Measurements from ENCODE around the gene TRDN. TPM values are rescaled to one million over a fixed set of nuclear protein-coding genes. Genes with fewer than 3 reads are reported as not detected.

Gene TRDN
- total RNA-seq, 2 experiments from 2014 or later = not detected

DNA sequence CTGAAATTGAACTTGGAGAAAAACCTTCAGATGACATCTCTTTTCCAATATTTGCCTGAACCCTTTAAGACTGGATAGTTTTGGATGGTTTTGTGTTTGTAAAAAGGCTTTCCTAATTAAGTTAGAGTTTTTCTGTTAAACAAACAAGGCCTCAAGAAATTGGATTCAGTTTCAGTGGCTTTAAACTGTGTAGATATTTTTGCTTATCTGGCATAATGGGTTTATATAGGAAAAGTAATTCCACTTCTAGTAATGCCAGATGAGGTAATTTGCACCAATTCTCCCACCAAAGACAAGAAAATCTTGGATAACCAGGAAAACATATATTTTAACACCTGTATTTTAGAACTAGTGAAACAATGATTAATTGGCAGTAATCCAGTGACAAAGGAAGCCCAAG, 12.0 kb upstream of the TRDN start:
- H3K4me3 Mint-ChIP-seq = no peak overlapping the region
- H3K4me1 Mint-ChIP-seq = no peaks in the 10 kb centered on the region
- ChIA-PET CTCF (no interaction called here), POLR2A (no interaction called here)
- no peaks in the 10 kb centered on the region for H3K36me3 Mint-ChIP-seq (ENCODE audit: low read depth)
- no peaks in the 10 kb centered on the region for H3K27me3 Mint-ChIP-seq
- no peak overlapping the region for H3K27ac Mint-ChIP-seq
- H3K9me3 Mint-ChIP-seq = peaks cover 4% of the 10 kb centered on the region
- no peak for DNase-seq

DNA sequence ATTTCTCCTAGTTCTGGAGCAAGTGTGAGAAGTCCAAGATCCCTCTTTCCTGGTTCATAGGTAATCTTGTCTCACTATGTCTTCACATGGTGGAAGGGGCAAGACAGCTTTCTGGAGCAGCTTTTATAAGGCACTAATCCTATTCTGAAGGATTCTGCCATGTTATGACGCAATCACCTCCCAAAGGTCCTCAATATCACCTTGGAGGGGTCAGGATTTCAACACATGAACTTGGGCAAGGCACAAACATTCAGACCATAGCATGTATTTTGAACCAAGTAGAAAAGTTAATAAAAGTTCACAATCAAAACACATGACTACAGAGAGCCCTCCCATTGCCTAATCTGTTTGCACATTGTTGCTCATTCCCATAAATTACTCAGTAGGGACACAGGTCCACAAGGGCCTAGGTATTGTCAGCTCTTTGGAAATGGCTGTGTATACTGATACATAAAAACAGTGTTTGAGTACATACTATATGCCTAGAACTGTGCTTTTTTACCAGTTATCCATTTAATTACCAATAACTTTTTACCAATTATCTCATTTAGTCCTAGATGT, 11.3 kb upstream of the TRDN start:
- no peaks in the 10 kb centered on the region for H3K36me3 Mint-ChIP-seq (ENCODE audit: low read depth)
- no peak overlapping the region for H3K27ac Mint-ChIP-seq
- H3K9me3 Mint-ChIP-seq = peaks cover 4% of the 10 kb centered on the region
- H3K4me1 Mint-ChIP-seq = no peaks in the 10 kb centered on the region
- DNase-seq = no peak
- ChIA-PET POLR2A (no interaction called here), CTCF (interaction anchor here (0.6 kb wide), 1 partner anchor 202 kb away, joined by 4 read pairs; no protein-coding TSS in a partner anchor)
- H3K27me3 Mint-ChIP-seq = no peaks in the 10 kb centered on the region
- H3K4me3 Mint-ChIP-seq = no peak overlapping the region

DNA sequence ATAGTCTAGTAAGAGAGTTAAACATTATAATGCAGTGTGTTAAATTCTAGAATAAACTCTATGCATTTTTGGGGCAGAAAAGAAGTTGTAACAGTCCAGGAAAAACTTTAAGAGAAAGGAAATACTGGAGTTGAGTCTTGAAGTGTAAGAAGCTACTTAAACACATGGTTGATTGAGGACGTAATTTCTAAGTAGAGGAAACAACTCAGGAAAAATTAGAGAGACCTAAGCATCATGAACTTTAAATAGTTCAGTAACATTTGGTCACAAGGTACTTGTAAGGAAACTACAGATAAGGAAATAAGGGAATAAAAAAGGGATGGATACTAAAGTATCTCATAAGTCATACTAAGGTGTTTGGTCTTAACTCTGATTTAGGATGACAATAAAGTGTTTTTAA, 4.7 kb upstream of the TRDN start:
- Mint-ChIP-seq H3K27ac (no peak overlapping the region), H3K9me3 (no peaks in the 10 kb centered on the region), H3K36me3 (ENCODE audit: low read depth) (no peaks in the 10 kb centered on the region), H3K4me1 (no peaks in the 10 kb centered on the region), H3K27me3 (no peaks in the 10 kb centered on the region), H3K4me3 (no peak overlapping the region)
- no peak for DNase-seq
- ChIA-PET POLR2A (no interaction called here), CTCF (no interaction called here)

DNA sequence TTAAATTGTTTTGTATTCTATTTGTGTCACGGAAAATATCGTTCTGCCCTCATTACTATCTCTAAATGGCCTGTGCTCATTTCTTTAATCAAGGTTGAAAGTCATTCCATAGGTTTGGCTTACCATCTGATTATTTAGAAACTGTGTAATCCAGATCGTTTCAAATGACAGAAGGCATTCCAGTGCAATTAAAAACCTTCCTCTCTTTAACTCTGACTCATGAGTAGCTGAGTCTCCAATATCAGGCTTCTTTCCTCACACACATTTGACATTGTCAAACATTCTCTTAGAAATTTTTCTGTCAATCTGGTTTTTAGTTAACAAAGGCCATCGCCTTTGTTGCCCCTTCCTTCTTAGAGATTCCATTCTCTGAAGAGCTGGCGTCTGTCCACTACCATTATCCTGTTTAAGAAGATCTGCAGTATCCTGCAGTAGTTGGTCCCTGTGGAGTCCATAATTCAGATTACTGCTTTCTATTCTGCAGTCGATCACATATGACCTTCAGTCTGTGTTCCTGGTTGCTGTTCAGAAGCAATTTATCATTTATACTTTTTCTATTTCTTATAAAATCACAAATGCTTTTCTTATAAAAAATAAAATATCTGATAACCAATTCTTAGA, 3.9 kb upstream of the TRDN start:
- ChIA-PET POLR2A (no interaction called here), CTCF (no interaction called here)
- Mint-ChIP-seq H3K36me3 (ENCODE audit: low read depth) (no peaks in the 10 kb centered on the region), H3K4me1 (no peaks in the 10 kb centered on the region), H3K4me3 (no peak overlapping the region), H3K27ac (no peak overlapping the region), H3K27me3 (no peaks in the 10 kb centered on the region), H3K9me3 (no peaks in the 10 kb centered on the region)
- DNase-seq = no peak

DNA sequence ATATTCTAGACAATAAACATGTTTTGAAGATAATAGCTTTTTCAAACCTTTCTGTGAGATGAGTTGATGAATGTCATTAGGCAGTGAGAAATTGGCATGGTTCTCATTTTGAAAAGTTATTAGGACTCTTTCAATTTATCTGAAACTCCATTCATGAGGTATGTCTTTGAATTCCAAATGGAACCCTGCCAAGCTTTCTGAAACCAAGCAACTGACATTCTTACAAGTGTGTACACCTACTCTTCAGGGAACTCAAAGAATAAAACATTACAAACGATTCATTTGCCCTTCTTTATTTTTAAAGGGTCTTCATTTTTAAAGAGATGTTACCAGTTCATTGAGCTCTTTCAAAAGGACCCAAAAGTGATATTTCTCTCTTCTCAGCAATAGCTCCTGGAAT, 2.1 kb upstream of the TRDN start:
- no peak overlapping the region for H3K4me3 Mint-ChIP-seq
- no peaks in the 10 kb centered on the region for H3K4me1 Mint-ChIP-seq
- DNase-seq = no peak
- H3K9me3 Mint-ChIP-seq = no peaks in the 10 kb centered on the region
- H3K27ac Mint-ChIP-seq = no peak overlapping the region
- ChIA-PET POLR2A (no interaction called here), CTCF (interaction anchor here (0.9 kb wide), 1 partner anchor 13 kb away, joined by 3 read pairs; no protein-coding TSS in a partner anchor)
- H3K27me3 Mint-ChIP-seq = no peaks in the 10 kb centered on the region
- no peaks in the 10 kb centered on the region for H3K36me3 Mint-ChIP-seq (ENCODE audit: low read depth)

DNA sequence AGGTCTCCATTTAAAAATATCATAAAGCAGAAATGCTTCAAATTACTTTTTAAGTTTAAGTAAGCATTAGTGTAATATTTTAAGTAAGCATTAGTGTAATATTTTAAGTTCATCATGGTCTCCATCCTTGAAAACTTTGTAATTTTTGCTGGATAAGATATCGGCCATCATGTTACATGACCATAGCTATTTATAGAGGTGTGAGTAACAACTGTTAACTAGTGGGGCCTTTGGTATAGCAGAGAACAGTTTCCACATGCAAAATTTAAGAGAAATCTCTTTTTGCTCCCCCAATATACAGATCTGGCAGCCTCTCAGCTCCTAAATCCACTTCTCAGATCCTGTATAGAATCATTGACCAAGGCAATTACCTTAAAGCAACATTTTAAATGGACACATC, 468 bp downstream of the TRDN start:
- Mint-ChIP-seq H3K4me3 (no peak overlapping the region), H3K9me3 (no peaks in the 10 kb centered on the region), H3K27ac (no peak overlapping the region), H3K27me3 (no peaks in the 10 kb centered on the region), H3K36me3 (ENCODE audit: low read depth) (no peaks in the 10 kb centered on the region), H3K4me1 (no peaks in the 10 kb centered on the region)
- no peak for DNase-seq
- POLR2A ChIA-PET = no interaction called here
- CTCF ChIA-PET = no interaction called here

DNA sequence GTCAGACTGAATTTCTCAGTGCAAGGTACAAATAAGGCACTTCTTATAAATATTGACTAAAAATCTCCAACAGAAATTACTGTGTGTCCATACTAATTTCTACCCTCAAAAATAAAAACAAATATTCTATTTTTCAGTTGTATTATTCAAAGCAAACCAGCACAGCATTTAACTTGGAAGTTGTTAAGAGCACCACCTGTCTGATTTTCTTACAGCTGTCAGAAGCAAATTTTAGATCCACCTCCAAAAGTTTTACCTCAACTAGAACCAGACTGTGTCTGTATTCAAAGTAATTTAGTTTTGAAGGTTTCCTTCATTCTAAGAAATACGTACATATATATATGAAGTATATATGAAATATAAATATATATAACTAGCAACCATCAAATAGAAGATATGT, 1.2 kb downstream of the TRDN start:
- H3K9me3 Mint-ChIP-seq = no peaks in the 10 kb centered on the region
- no peak overlapping the region for H3K27ac Mint-ChIP-seq
- no peak for DNase-seq
- CTCF ChIA-PET = no interaction called here
- H3K4me3 Mint-ChIP-seq = no peak overlapping the region
- POLR2A ChIA-PET = no interaction called here
- H3K27me3 Mint-ChIP-seq = no peaks in the 10 kb centered on the region
- no peaks in the 10 kb centered on the region for H3K4me1 Mint-ChIP-seq
- H3K36me3 Mint-ChIP-seq (ENCODE audit: low read depth) = no peaks in the 10 kb centered on the region

DNA sequence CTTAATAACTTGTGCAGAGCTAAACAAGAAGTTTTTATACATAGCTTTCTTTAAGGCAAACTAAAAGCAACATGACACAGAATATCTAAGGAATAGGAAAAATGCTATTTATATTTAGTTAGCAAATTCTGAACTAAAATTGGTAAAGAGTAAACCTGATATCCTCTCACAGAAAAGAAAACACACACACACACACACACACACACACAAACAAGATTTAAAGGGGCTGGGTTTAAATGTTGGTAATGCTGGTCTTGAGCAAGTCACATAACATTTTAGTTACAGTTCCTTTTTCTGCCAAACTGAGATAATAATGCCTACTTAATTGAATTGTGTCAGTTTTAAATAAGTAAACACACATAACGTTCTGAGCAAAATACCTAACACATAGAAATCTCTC, 1.6 kb downstream of the TRDN start:
- no peak overlapping the region for H3K4me3 Mint-ChIP-seq
- H3K9me3 Mint-ChIP-seq = no peaks in the 10 kb centered on the region
- no peaks in the 10 kb centered on the region for H3K36me3 Mint-ChIP-seq (ENCODE audit: low read depth)
- DNase-seq = no peak
- H3K27ac Mint-ChIP-seq = no peak overlapping the region
- ChIA-PET CTCF (no interaction called here), POLR2A (no interaction called here)
- H3K27me3 Mint-ChIP-seq = no peaks in the 10 kb centered on the region
- no peaks in the 10 kb centered on the region for H3K4me1 Mint-ChIP-seq

DNA sequence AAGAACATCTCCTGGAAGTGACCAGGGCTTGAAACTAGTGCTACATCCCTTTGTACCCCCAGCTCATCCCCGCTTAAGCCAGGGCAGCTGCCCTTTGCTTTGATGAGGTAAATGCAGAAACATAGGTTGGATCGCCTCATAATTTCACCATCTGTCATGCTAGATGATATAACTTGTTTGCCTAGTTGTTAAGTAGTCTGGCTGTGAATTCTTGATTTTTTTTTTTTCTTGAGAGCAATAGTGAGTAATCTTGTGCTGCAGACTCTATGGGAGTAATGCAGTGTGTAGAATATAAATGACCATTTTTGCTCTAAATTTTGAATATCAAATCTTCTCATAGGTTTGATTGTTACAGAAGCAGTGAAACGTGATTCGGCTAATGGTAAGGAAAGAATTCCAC, 4.1 kb downstream of the TRDN start:
- Mint-ChIP-seq H3K4me1 (no peaks in the 10 kb centered on the region), H3K27me3 (no peaks in the 10 kb centered on the region), H3K36me3 (ENCODE audit: low read depth) (no peaks in the 10 kb centered on the region), H3K9me3 (no peaks in the 10 kb centered on the region), H3K4me3 (no peak overlapping the region), H3K27ac (no peak overlapping the region)
- DNase-seq = no peak
- ChIA-PET CTCF (interaction anchor here (1.4 kb wide), 1 partner anchor 23 kb away, joined by 3 read pairs; no protein-coding TSS in a partner anchor), POLR2A (no interaction called here)

DNA sequence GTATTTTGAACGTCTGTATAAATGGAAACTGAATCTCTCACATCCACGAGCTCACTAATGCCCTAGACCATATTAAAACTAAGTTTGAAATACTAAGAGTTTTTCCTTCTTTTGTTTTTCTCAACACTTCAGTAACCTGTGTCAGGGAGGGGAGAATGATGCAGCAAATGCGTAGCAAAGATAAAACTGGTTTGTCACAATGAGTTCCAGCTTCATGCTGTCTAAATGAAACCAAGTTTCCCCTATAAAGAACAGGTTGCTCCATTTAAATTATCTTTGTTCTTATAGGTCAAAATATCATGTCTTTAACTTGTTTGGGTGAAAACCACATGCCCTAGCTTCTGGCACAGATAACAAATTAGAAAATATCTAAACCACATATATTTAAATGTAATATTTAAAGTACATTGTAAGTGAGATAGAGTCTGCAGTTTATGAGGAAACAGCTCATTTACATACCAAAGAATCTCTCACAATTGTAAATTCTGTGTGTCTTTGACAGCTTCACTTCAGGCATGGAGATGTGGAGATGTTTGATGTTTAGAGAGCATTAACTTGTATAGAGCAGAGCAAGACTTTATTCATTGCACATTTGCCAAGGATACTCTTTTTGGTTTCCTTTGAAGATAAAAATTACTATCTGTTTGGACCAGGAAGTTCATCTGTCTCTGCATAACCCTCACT, 7.3 kb downstream of the TRDN start:
- POLR2A ChIA-PET = no interaction called here
- no peaks in the 10 kb centered on the region for H3K4me1 Mint-ChIP-seq
- no peaks in the 10 kb centered on the region for H3K27me3 Mint-ChIP-seq
- CTCF ChIA-PET = no interaction called here
- H3K36me3 Mint-ChIP-seq (ENCODE audit: low read depth) = no peaks in the 10 kb centered on the region
- H3K27ac Mint-ChIP-seq = no peak overlapping the region
- no peak overlapping the region for H3K4me3 Mint-ChIP-seq
- DNase-seq = no peak
- H3K9me3 Mint-ChIP-seq = no peaks in the 10 kb centered on the region

DNA sequence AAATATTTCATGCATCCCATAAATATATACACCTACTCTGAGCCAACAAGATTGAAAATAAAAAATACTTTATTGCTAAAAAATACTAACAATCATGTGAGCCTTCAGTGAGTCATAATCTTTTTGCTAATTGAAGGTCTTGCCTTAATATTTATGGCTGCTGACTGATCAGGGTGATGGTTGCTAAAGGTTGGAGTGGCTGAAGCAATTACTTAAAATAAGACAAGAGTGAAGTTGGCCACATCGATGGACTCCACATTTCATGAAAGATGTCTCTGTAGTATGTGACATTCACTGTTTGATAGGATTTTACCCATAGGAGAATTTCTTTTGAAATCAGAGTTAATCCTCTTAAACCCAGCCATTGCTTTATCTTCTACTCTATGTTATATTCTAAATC, 11.1 kb downstream of the TRDN start:
- DNase-seq = no peak

DNA sequence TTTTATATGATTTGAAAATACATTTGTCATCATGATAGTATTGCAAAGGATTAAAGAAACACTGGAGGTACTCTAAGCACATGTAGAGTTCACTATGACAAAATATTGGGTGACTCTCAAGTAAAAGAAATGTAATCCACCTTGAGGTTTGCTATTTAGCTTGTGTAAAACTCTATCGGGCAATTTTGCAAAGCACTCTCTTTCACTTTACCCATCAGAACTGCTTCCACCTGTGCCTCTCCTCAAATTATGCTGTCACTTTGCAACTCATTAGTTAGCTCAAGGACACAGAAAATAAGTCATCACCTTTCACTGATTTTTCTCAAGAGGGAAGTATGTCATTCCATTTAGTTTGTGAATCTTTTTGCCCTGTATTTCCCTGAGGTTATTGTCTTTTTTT, 14.0 kb downstream of the TRDN start:
- Mint-ChIP-seq H3K4me1 (no peaks in the 10 kb centered on the region), H3K27ac (no peak overlapping the region), H3K4me3 (no peak overlapping the region), H3K36me3 (ENCODE audit: low read depth) (no peaks in the 10 kb centered on the region), H3K27me3 (no peaks in the 10 kb centered on the region), H3K9me3 (no peaks in the 10 kb centered on the region)
- POLR2A ChIA-PET = no interaction called here
- CTCF ChIA-PET = no interaction called here
- no peak for DNase-seq

More for the DNA sequence above, 11.1 kb downstream of the TRDN start:
- Mint-ChIP-seq H3K9me3 (no peaks in the 10 kb centered on the region), H3K27ac (no peak overlapping the region), H3K4me1 (no peaks in the 10 kb centered on the region), H3K36me3 (ENCODE audit: low read depth) (no peaks in the 10 kb centered on the region), H3K27me3 (no peaks in the 10 kb centered on the region), H3K4me3 (no peak overlapping the region)
- ChIA-PET POLR2A (no interaction called here), CTCF (no interaction called here)

DNA sequence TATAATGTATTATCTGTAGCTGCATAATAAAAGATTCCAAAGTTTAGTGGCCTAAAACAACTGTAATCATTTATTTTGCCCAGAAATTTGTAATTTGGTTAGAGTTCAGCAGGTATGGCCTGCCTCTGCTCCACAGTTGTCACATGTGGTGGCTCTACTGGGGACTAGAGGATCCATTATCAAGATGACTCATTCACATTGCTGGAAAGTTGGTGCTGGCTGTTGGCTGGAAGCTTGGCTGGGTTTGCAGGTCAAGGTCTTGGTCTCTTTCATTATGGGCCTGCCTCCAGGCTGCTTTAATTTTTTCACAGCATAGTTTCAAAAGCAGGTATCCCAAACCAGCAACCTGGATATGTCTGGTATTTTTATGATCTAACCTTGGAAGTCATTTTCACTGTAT, 17.6 kb downstream of the TRDN start:
- no peak overlapping the region for H3K4me3 Mint-ChIP-seq
- H3K27ac Mint-ChIP-seq = no peak overlapping the region
- ChIA-PET POLR2A (no interaction called here), CTCF (no interaction called here)
- no peaks in the 10 kb centered on the region for H3K9me3 Mint-ChIP-seq
- DNase-seq = no peak
- H3K36me3 Mint-ChIP-seq (ENCODE audit: low read depth) = no peaks in the 10 kb centered on the region
- no peaks in the 10 kb centered on the region for H3K4me1 Mint-ChIP-seq
- H3K27me3 Mint-ChIP-seq = no peaks in the 10 kb centered on the region

DNA sequence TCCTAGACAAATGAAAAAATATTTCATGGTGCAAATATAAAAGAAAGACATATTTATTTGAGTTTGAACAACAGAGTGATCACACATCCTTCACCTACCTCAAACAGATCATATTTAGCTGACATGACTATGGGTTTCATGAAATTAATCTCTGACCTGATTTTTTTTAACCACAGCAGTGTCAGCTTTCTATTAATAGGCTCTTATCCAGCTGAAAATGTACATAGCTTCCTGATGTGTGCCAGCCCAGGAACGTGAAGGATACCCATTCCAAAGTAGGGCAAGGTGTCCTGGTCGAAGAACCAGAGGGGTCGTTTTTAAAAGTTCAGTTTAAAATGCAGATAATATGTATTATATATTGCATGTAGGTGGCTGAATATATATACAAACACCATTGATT, 19.8 kb downstream of the TRDN start:
- no peak for DNase-seq
- no peak overlapping the region for H3K27ac Mint-ChIP-seq
- CTCF ChIA-PET = no interaction called here
- no peaks in the 10 kb centered on the region for H3K9me3 Mint-ChIP-seq
- H3K27me3 Mint-ChIP-seq = no peaks in the 10 kb centered on the region
- POLR2A ChIA-PET = no interaction called here
- no peak overlapping the region for H3K4me3 Mint-ChIP-seq
- H3K4me1 Mint-ChIP-seq = no peaks in the 10 kb centered on the region
- H3K36me3 Mint-ChIP-seq (ENCODE audit: low read depth) = no peaks in the 10 kb centered on the region

All from activated CD4-positive, alpha-beta T cell treated with anti-CD3 and anti-CD28 coated beads, Interleukin-2, amount 10 ng/mL, durations not matched to agents 7 days and 5 days (primary cell).